Activated CD8-positive, alpha-beta memory T cell treated with anti-CD3 and anti-CD28 coated beads, Interleukin-2, amount 50 U/mL, for 24 hours (primary cell): ENCODE data around the gene CCDC54.

Source experiments
- DNase-seq: peaks from one replicate; pipeline ENCODE4 v3.0.0-alpha.2; 2020; ENCODE audit errors: extremely low read depth

The CCDC54 gene

DNA sequence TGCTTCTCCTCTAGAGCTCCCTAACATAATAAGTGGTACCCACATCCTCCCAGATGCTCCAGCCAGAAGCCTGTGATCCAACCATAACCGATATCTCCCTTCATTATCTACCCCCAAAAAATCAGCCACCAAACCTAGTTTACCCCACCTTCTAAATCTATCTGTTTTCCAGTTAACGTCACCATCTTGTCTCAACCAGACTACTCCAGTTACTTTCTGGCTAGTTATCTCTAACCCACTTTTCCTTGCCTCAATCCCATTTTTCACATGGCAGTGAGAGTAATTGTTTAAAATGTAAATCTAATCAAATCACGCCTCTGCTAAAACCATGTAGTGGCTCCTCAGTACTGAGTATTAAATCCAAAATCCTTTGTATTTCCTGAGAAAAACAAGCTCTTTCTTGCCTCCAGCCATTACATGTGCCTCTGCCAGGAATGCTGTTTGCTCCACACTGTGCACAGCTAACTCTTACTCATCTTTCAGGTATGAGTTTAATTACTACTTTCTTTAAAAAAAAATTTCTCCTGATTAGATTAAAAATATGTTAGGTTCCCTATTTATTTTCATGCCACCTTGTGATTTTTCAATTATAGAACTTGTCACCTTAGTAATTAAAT lies 15.4 kb downstream of the CCDC54 start:
- DNase-seq = no peak

- DNase-seq = no peak
These were observed 17.3 kb downstream of the CCDC54 start for GRCh38 chr3:107394502-107394901.

- no peak for DNase-seq
These were observed 17.8 kb downstream of the CCDC54 start for GRCh38 chr3:107395066-107395465.

GRCh38 chr3:107401301-107401700 lies 24.1 kb downstream of the CCDC54 start:
- DNase-seq = no peak

DNA sequence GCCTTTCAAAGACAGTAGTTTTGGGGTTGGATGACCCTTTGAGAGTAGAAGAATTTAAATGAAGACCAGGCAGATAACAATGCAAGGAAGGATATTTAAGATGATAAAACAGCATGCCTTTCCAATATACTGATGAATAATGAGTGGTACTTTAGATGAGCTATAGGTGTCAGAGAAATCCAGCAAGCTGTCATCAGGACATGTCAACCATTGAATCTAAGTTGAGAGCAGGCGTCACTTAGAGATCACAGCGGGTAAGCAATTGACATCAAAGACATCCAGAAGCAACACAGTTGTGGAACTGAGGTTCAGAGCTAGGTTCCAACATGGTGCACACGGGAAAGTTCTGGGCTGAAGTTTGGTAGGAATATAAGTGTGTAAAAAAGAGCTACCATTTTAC lies 25.0 kb downstream of the CCDC54 start:
- no peak for DNase-seq

GRCh38 chr3:107404727-107405469 lies 27.7 kb downstream of the CCDC54 start:
- DNase-seq = no peak

DNA sequence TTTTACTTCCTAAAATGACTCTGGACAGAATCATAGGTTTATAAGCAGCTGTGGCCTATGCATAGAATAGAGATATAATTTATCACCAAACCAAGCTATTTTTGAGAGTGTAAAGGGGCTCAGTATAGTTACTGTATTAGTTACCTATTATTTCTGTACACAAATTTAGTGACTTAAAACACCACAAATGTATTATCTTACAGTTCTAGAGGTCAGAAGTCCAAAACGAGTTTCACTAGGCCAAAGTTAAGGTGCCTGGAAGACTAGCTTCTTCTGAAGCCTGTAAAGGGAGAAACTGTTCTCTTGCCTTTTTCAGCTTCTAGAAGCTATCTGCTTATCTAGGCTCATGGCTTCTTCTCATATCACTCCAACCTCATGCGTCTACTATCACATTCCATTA lies 30.1 kb downstream of the CCDC54 start:
- DNase-seq = no peak

- no peak for DNase-seq
These were observed 31.3 kb downstream of the CCDC54 start for GRCh38 chr3:107408513-107408912.

- no peak for DNase-seq
These were observed 32.1 kb downstream of the CCDC54 start for GRCh38 chr3:107409365-107409764.

DNA sequence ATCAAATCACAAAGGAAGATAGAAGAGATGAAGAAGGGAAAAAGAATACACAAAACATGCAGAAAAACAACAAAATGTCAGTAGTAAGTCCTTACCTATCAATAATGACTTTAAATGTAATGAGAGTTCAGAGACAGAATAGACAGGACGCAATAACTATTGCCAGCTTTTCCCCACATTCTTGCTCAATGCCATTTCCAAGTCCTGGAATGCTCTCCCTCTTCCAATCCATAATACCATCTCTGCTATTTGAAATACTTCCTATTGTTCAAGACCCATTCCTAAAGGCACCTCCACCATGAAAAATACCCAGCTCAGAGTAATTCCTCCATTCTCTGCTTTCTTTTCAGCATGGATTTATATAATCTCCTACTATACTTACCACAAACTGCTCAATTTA lies 33.4 kb downstream of the CCDC54 start:
- no peak for DNase-seq

- no peak for DNase-seq
These were observed 33.8 kb downstream of the CCDC54 start for GRCh38 chr3:107411056-107411455.

DNA sequence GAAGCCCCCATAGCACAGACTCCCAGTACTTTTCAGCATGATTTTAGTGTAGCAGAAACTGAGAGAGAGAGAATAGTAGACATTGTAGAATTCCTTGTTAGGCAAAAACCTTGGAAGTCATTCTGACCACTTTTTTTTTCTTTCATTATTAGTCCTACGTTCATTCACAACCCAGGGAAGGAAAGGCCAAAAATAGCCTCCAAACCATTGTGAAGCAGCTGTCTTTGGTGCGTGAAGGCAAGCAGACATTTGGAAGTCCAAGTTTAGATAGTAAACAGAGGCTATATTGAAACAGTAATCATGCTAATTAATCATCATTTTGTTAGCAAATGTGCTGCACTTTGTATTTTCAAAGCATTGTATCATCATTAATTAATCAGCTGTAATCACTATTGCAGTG lies 34.5 kb downstream of the CCDC54 start:
- no peak for DNase-seq

- DNase-seq = no peak
These were observed 35.1 kb downstream of the CCDC54 start for GRCh38 chr3:107412376-107412775.

- no peak for DNase-seq
These were observed 36.0 kb downstream of the CCDC54 start for GRCh38 chr3:107413264-107413663.

- DNase-seq = no peak
These were observed 37.2 kb downstream of the CCDC54 start for GRCh38 chr3:107414325-107414964.

- DNase-seq = no peak
These were observed 38.9 kb downstream of the CCDC54 start for GRCh38 chr3:107416138-107416537.

DNA sequence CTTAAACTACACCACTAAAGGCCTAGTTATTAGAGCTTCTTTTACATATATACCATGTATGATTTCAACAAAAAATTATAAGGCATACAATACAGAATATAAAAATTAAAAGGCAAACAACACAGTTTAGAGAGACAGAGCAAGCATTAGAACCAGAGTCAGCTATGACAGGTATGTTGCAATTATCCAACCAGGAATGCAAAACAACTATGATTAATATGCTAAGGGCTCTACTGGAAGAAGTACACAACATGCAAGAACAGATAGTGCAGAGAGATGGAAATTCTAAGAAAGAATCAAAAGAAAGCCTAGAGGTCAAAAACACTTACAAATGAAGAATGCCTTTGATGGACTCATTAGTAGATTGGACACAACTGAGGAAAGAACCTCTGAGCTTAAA lies 39.6 kb downstream of the CCDC54 start:
- DNase-seq = no peak

GRCh38 chr3:107421170-107421792 lies 44.0 kb downstream of the CCDC54 start:
- DNase-seq = no peak

DNA sequence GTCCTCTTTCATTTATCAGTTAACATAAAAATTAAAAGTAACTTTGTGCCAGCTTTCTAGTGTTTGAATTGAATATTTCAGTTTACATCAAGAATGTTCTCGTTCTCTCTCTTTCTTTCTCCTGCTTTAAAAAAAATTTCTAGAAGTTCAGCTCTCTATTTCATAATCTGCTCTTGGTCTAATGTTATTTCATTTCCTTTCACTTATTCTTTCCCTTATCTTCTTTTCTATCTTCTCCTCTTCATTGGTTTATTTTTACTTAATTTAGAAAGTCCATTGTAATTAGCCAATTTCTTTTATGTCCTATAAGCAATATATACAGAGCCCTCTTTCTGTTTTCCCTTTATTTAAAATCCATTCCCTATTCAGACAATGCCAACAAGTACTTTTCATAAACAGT lies 44.6 kb downstream of the CCDC54 start:
- no peak for DNase-seq

DNA sequence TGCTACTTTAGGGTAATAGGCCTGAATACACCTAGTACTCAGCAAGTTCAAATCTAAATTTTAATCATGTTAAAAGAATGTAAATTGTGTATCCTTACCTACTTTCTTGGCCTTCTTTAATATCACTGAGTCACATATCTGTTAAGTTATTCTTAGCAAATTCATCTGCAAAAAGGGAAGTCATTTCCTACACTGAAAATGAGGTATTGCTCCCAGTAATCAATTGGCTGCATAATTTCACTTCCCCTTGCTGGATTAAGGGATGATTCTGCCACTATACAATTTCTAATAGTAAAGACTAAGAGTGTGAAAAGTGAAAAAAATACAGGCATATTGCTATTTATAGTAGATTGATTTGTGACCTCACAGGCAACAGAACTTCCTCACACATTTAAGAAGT lies 47.8 kb downstream of the CCDC54 start:
- DNase-seq = no peak

DNA sequence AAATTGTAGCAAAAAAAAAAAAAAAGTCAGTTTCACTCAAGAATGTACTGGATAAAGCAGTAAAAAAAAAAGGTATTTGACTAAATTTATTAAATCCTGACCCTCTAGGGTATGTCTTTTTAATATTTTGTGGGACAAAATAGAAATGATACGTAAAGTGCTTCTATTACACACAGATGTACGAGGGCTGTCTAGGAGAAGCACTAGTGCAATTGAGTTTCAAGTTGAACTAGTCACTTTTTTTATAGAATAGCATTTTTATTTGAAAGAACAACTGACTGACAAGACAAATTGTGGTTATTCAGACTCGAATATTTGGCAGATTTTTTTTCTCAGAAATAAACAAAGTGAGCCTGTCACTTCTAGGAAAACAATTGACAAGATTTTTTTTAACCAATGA lies 49.0 kb downstream of the CCDC54 start:
- DNase-seq = no peak
